Vagina (tissue), 2 donors: Measurements from ENCODE around the gene CYSLTR2.

Experiments used
- POLR2A ChIP-seq, 2 donors: fragments of 450-650 bp; IDR thresholded peaks; one replicate each; pipeline ENCODE4 v1.6.1; 2017; ENCODE audit warnings: antibody characterized with exemption in 2 of 2, mild to moderate bottlenecking in 2 of 2, moderate library complexity in 2 of 2
- TF ChIP-seq, protein P1 (sequence below), 3 experiments: fragments of 450-650 bp in 2 of 3; fragments of 200-600 bp in 1 of 3; sonication (generic) in 1 of 3; IDR thresholded peaks; one replicate each; pipeline ENCODE4 v1.5.1; 2017 to 2019; ENCODE audit warnings: antibody characterized with exemption in 3 of 3, mild to moderate bottlenecking in 2 of 3, moderate library complexity in 2 of 3

DNA sequence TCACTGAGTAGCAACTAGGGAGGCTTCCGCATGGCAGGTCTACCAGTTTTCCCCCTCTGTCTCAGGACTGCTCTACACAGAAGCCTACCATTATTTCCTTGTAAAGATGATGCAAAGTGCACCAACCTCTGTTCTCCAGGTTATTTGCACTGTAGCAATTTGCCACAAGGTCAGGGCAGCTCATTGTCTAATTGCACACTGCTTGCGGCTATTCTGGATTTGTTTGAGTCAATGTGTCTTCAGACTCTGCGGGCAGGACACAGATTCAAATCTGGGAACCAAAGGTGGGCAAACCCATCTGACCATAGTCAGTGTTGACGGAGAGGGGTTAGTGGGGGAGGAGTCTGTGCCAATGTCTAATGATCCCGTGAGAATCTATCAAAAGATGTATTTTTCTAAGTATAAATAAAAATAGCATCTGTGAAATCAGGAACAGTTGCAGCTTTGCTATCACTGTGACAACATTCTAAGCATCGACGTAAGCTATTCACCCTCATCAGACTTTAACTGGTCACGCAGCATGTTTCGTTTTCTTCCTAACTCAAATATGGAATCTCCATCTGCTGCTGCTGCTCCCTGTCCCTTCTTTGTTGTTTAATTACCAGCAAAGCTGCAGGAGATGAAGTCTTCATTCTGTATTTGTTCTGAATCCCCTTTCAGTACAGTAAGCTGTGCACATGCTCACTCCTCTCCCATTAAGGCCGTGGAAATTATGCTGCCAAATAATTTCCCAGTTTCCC lies 26.4 kb downstream of the CYSLTR2 start:
- TF ChIP-seq POLR2A (IDR thresholded peaks at IDR 0.05): no peak
- TF ChIP-seq, protein P1, sequence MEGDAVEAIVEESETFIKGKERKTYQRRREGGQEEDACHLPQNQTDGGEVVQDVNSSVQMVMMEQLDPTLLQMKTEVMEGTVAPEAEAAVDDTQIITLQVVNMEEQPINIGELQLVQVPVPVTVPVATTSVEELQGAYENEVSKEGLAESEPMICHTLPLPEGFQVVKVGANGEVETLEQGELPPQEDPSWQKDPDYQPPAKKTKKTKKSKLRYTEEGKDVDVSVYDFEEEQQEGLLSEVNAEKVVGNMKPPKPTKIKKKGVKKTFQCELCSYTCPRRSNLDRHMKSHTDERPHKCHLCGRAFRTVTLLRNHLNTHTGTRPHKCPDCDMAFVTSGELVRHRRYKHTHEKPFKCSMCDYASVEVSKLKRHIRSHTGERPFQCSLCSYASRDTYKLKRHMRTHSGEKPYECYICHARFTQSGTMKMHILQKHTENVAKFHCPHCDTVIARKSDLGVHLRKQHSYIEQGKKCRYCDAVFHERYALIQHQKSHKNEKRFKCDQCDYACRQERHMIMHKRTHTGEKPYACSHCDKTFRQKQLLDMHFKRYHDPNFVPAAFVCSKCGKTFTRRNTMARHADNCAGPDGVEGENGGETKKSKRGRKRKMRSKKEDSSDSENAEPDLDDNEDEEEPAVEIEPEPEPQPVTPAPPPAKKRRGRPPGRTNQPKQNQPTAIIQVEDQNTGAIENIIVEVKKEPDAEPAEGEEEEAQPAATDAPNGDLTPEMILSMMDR (IDR thresholded peaks at IDR 0.05): no peak
